Smooth muscle cell (in vitro differentiated cells): ENCODE data around the gene CHST8. TPM values are rescaled to one million over a fixed set of nuclear protein-coding genes. Genes with fewer than 3 reads are reported as not detected.

ENCODE experiments used
- DNase-seq: peaks from one replicate; lab custom pipeline; 2025; ENCODE audit not compliant: unreplicated experiment; lab: John Stamatoyannopoulos, UW
- H2AFZ ChIP-seq: fragments of 200-600 bp; sonication (generic); 2 replicates; pipeline ENCODE4 v1.6.0; 2016; ENCODE audit warnings: antibody characterized with exemption, low read depth, mild to moderate bottlenecking
- H3F3A ChIP-seq: fragments of 200-600 bp; sonication (generic); 2 replicates; pipeline ENCODE4 v1.6.0; 2017; ENCODE audit warnings: antibody characterized with exemption, low read depth
- H3K27ac ChIP-seq: fragments of 200-600 bp; sonication (generic); 2 replicates; pipeline ENCODE4 v1.5.1; 2016; ENCODE audit warnings: low read depth, mild to moderate bottlenecking
- H3K27me3 ChIP-seq: fragments of 200-600 bp; sonication (generic); 2 replicates; pipeline ENCODE4 v1.6.1; 2016; ENCODE audit warnings: low read depth, mild to moderate bottlenecking
- H3K36me3 ChIP-seq: fragments of 200-600 bp; sonication (generic); 2 replicates; pipeline ENCODE4 v1.5.1; 2016; ENCODE audit warnings: low read depth
- H3K4me1 ChIP-seq: fragments of 200-600 bp; sonication (generic); 2 replicates; pipeline ENCODE4 v1.5.1; 2016; ENCODE audit warnings: low read depth
- H3K4me2 ChIP-seq: fragments of 200-600 bp; sonication (generic); 2 replicates; pipeline ENCODE4 v1.6.0; 2016; ENCODE audit warnings: mild to moderate bottlenecking
- H3K4me3 ChIP-seq: fragments of 200-600 bp; sonication (generic); 2 replicates; pipeline ENCODE4 v1.5.1; 2016; ENCODE audit warnings: mild to moderate bottlenecking
- H3K79me2 ChIP-seq: fragments of 200-600 bp; sonication (generic); 2 replicates; pipeline ENCODE4 v1.6.0; 2016; ENCODE audit warnings: low read depth, mild to moderate bottlenecking
- H3K9ac ChIP-seq: fragments of 200-600 bp; sonication (generic); 2 replicates; pipeline ENCODE4 v1.6.0; 2016; ENCODE audit warnings: low read depth
- H3K9me3 ChIP-seq: fragments of 200-600 bp; sonication (generic); replicated peaks from 2 replicates; pipeline ENCODE4 v1.5.1; 2016; ENCODE audit warnings: low read depth
- H4K20me1 ChIP-seq: fragments of 200-600 bp; sonication (generic); 2 replicates; pipeline ENCODE4 v1.6.0; 2016; ENCODE audit warnings: low read depth
- CTCF ChIP-seq: fragments of 200-600 bp; sonication (generic); IDR thresholded peaks from 2 replicates; pipeline ENCODE4 v1.5.1; 2017; ENCODE audit warnings: borderline replicate concordance, mild to moderate bottlenecking, antibody characterized with exemption; ENCODE audit not compliant: insufficient read depth, poor library complexity, severe bottlenecking
- WGBS: methylation state at CpG from one replicate; pipeline ENCODE4 v1.1.7; 2016; ENCODE audit warnings: low lambda C conversion rate; 5-methylcytosine and 5-hydroxymethylcytosine counted together
- polyA plus RNA-seq: library from polyadenylated mRNA; unstranded; fragments of >200 nt; fragmentation: Nextera tagmentation; extraction: Ambion mirVana; gene quantifications from 2 replicates; pipeline ENCODE4 v1.2.1, GENCODE V29; 2016
- total RNA-seq: library from RNA; depleted of rRNA; stranded (reverse); fragments of >200 nt; gene quantifications from 2 replicates; pipeline ENCODE4 v1.2.3, GENCODE V29; 2014

The CHST8 gene
- total and polyA plus RNA-seq, 2 experiments from 2014 or later: not detected

GRCh38 chr19:33641956-33642498 is 20.3 kb downstream of the CHST8 start:
- no peak overlapping the region for H2AFZ ChIP-seq

DNA sequence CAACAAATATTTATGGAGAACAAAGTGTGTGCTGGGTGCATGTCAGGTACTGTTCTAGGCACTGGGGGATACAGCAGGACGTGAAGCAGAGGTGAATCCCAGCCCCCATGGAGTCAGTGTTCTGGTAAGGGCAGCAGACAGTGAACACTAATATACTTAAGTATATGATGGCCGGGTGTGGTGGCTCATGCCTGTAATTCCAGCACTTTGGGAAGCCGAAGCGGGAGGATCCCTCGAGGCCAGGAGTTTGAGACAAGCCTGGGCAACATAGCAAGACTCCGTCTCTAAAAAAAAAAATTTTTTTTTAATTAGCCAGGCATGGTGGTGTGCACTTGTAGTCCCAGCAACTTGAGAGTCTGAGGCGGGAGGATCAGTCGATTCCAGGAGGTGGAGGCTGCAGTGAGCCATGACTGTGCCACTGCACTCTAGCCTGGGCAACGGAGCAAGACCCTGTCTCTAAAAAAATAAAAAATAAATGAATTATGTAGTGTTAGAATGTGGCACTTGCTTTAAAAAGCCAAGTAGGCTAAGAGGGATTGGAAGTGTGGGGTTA is 22.6 kb downstream of the CHST8 start:
- no peaks in the 10 kb centered on the region for H3K4me1 ChIP-seq
- H3K4me2 ChIP-seq: no peak overlapping the region
- H3K4me3 ChIP-seq: no peak overlapping the region
- no peak for TF ChIP-seq CTCF
- no peak overlapping the region for H3K9ac ChIP-seq
- no peak overlapping the region for H3K27ac ChIP-seq
- H4K20me1 ChIP-seq: no peaks in the 10 kb centered on the region
- H3K9me3 ChIP-seq: no peaks in the 10 kb centered on the region
- 90% methylated on average over 9 of the region's 9 CpGs for WGBS
- DNase-seq: no peak
- no peaks in the 10 kb centered on the region for H3K79me2 ChIP-seq
- no peak overlapping the region for H2AFZ ChIP-seq
- H3K36me3 ChIP-seq: no peaks in the 10 kb centered on the region
- no peaks in the 10 kb centered on the region for H3F3A ChIP-seq
- peaks cover under 1% of the 10 kb centered on the region for H3K27me3 ChIP-seq

More at GRCh38 chr19:33641956-33642498, 20.3 kb downstream of the CHST8 start:
- H4K20me1 ChIP-seq: no peaks in the 10 kb centered on the region
- DNase-seq: no peak
- no peaks in the 10 kb centered on the region for H3K4me1 ChIP-seq
- H3K9ac ChIP-seq: no peak overlapping the region
- 92% methylated on average over 7 of the region's 7 CpGs for WGBS
- no peaks in the 10 kb centered on the region for H3F3A ChIP-seq
- no peaks in the 10 kb centered on the region for H3K36me3 ChIP-seq
- H3K9me3 ChIP-seq: no peaks in the 10 kb centered on the region
- H3K4me3 ChIP-seq: no peak overlapping the region
- H3K4me2 ChIP-seq: no peak overlapping the region
- no peak overlapping the region for H3K27ac ChIP-seq
- no peak for TF ChIP-seq CTCF
- H3K79me2 ChIP-seq: no peaks in the 10 kb centered on the region
- H3K27me3 ChIP-seq: peaks cover 19% of the 10 kb centered on the region

DNA sequence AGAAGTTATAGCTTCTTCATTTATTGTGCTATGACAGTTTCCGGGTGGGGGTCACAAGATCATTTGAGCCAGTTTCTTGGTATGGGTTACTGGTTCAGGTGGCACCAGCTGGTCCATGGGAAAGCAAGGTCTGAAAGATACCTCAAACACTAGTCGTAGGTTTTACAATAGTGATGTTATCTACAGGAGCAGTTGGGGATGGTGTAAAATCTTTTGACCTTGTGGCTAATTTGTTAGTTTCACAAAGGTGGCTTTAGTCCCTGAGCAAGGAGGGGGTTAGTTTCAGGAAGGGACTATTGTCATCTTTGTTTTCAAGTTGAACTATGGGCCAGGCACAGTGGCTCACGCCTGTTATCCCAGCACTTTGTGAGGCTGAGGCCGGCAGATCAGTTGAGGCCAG is 24.6 kb downstream of the CHST8 start:
- no peaks in the 10 kb centered on the region for H3K36me3 ChIP-seq
- WGBS: 86% methylated on average over 4 of the region's 4 CpGs
- no peaks in the 10 kb centered on the region for H3F3A ChIP-seq
- H3K9ac ChIP-seq: no peak overlapping the region
- no peaks in the 10 kb centered on the region for H3K27me3 ChIP-seq
- H3K4me2 ChIP-seq: no peak overlapping the region
- H2AFZ ChIP-seq: no peak overlapping the region
- H3K79me2 ChIP-seq: no peaks in the 10 kb centered on the region
- no peak for DNase-seq
- no peaks in the 10 kb centered on the region for H4K20me1 ChIP-seq
- TF ChIP-seq CTCF: no peak
- H3K27ac ChIP-seq: no peak overlapping the region
- H3K4me3 ChIP-seq: no peak overlapping the region
- H3K9me3 ChIP-seq: no peaks in the 10 kb centered on the region
- H3K4me1 ChIP-seq: no peaks in the 10 kb centered on the region

DNA sequence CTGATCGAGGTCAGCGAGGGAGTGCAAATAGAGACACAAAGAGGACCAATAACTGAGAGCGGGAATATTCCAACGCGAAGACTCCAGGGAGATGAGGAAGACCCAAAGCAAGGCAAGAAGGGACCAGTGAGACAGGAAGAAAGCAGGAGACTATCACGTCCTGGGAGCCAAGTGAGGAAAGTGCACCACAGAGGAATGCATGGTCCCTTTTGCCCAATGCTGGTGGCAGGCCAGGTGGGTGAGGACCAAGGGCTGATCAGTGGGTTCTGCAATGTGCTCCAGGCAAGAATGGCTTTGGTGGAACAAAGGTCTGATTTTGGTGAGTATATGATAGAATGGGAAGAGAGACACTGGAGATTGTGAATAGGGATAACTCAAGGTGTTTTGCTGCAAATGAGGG is 25.4 kb downstream of the CHST8 start:
- Histone ChIP-seq H3K9me3 (no peaks in the 10 kb centered on the region), H3K36me3 (no peaks in the 10 kb centered on the region), H3F3A (no peaks in the 10 kb centered on the region), H3K9ac (no peak overlapping the region), H3K4me3 (no peak overlapping the region), H3K27me3 (no peaks in the 10 kb centered on the region), H4K20me1 (no peaks in the 10 kb centered on the region), H3K4me2 (no peak overlapping the region), H2AFZ (no peak overlapping the region), H3K79me2 (no peaks in the 10 kb centered on the region), H3K27ac (no peak overlapping the region), H3K4me1 (no peaks in the 10 kb centered on the region)
- 88% methylated on average over 6 of the region's 6 CpGs for WGBS
- no peak for TF ChIP-seq CTCF
- DNase-seq: no peak
